HG02973 (cell line): ENCODE results near the gene CEP112.

Experiments
- ATAC-seq: cut with Tn5 transposase; IDR thresholded peaks from one replicate; pipeline ENCODE4 v1.9.1; 2021; ENCODE audit warnings: moderate library complexity; ENCODE audit not compliant: unreplicated experiment

Gene CEP112

DNA sequence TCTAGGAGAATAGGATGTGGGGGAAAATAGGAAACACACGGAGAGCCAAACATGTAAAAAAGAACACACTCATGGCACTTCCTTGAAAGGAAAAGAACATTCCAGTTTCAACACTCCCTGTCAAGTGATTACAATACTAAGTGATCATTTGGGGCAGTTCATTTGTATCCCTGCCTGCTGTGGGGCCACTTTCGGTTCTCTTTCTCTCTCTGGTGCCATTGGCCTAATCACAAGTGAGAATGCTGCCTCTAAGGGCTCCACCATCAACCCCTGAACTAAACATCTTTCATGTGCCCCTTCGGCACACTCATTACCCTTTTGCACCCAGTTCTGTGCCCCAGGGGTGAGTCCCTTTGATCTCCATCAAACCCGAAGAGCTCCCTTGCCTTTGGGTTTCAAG lies 197.3 kb downstream of the CEP112 start:
- ATAC-seq, result no peak

DNA sequence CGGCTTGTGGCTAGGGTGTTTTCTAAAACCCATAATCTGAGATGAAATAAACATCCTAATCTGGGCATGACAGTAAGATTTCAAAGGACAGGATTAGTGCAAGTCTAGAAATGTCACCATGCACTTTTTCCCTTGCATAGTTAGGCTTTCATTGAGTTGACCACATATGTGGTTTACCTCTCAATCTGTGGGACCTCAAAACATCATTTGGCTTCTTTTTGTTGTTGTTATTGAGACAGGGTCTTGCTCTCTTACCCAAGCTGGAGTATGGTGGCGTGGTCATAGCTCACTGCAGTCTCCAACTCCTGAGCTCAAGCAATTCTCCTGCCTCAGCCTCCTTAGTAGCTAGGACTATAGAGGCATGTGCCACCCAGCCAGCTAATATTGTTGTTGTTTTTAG lies 197.8 kb downstream of the CEP112 start:
- ATAC-seq, result no peak

DNA sequence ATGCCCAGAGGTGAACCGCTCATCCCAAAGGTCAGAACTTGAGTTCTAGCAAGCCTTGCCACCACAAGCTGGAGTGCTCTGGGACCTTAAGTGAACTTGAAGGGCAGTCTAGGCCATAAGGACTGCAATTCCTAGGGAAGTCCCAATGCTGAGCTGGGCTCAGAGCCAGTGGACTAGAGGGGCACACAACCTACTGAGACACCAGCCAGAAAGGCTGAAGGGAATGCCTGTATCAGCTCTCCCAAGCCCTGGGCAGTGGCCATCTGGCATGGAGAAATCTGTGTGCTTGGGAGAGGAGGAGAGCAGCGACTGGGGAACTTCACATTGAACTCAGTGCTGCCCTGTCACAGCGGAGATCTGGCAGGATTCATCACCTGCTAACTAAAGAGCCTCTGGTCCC lies 201.3 kb downstream of the CEP112 start:
- no peak for ATAC-seq

DNA sequence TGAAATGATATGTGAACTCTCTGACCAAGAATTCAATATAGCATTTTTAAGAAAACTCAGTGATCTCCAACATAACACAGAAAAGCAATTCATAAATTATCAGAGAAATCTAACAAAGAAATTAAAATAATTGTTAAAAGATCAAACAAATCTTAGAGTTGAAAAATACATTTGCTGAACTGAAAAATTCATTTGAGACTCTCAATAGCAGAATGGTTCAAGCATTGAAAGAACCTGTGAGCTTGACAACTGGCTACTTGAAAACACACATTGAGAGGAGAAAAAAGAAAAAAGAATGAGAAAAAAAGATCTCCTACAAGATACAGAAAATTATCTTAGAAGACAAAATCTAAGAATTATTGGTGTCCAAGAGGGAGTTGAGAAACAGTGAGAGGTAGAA lies 203.5 kb downstream of the CEP112 start:
- no peak for ATAC-seq

DNA sequence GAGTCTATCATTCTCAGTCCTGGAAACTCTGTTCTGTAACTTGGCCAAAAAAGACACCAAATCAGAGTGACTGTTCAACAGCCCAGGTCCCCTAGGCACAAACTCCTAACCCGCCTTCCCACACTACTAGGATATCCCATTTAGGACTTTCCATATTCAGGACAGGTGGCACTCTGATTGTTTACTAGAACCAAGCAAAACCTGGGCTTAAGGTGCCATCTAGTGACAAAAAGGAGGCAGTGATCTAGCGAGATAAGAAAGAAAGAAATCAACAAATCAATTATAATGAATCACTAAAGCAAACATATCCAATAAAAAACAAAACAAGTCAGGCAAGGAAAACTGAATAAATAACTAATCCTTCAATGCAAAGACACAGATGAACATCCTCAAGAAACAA lies 203.9 kb downstream of the CEP112 start:
- no peak for ATAC-seq

DNA sequence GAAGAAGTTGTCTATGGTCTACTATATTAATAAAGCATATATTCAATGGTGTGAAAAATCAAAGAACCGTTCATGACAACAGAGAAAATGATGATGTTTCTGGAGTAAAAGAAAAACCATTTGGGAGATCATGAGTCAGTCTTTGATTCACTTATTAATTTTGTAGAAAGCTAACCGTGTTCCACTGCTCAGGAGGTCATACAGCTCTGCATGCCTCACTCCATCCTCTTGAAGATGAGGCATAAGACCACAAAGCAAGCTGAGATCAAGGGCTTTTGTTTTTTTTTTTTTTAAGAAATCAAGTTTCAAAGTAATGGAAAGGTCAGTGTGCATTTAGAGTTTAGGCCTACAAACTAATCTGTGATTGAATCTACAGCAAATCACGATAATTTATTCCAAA lies 206.4 kb downstream of the CEP112 start:
- no peak for ATAC-seq

DNA sequence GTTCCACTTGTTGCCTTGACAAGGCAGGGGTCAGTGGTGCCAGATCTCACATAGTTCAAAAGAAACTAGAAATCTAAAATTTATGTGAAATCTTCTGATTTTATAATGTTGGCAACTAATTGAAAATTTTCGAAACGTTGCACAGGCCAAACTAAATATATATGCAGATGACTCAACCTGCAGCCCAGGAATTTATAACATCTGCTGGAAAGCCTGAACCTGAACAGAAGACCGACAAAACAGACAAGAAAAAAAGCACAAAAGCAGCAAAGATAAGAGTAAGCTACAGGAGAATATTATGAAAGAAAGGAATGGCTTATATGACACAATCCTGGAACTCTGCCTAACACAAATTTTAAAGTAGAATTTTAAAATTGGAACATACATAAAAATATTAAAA lies 207.6 kb downstream of the CEP112 start:
- ATAC-seq, result no peak

DNA sequence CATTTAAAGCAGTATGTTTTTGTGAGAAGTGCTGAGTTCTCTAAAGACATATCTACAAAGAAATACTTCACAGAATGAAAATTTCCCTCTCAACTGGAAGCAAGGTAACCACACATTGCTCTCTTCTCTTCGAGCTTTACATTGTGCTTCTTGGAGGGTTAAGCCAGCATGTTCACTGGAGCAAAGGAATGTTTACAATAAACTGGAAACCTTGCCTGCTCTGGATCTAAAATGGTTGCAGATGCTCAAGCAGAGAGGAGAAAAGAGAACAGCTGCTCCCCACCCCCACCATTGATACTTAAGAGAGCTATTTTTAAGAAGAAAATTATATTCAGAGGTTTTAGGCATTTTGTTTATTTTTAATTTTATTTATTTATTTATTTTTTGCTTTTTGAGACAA lies 213.1 kb downstream of the CEP112 start:
- ATAC-seq, result no peak

DNA sequence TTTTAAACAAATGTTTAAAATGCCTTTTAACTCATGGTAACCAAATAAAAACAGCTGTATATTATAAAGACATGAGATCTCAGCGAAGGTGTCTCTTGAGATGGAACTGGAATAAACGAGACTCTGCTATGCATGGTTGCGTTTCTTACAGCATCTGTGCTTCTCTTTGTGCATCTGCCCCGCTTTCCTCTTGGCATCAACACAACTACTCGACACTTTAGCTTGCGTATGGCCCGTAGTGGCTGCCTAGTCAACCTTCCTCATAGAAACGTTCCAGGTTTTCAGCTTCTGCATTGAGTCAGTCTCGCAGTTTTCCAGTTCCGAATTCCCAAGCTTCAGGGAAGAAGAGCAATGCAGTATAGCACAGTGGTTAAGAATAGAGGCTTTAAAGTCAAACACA lies 214.9 kb downstream of the CEP112 start:
- no peak for ATAC-seq

DNA sequence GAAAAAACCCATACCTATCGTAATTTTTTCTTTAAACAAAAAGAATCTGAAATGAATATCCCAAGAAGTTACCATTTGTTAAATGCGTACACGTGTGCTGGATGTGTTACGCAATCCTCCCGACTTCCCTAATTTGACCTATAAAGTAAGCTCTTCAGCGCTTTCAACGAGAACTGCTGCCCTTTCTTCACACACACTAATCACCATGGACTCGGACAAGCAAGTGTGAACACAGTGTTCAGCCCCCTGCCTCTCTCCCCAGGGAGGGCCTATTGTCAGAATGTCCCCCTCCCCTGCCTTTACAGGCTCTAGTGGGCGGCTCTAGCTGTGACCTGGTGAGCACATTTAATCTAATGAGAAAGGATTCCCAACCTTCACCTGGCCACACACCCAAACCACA lies 216.1 kb downstream of the CEP112 start:
- ATAC-seq, result no peak

DNA sequence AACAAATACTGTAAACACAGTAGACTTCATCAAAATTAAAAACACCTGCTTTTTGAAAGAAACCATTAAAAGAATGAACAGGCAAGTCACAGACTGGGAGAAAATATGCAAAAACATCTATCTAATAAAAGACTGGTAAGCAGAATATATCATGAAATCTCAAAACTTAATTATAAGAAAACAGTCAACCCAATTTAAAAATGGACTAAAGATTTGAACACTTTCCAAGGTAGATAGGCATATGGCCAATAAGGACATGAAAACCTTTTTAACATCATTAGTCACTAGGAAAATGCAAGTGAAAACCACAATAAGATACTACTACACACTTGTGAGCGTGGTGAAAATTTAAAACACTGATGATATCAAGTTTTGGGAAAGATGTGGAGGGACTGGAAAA lies 218.7 kb downstream of the CEP112 start:
- no peak for ATAC-seq

DNA sequence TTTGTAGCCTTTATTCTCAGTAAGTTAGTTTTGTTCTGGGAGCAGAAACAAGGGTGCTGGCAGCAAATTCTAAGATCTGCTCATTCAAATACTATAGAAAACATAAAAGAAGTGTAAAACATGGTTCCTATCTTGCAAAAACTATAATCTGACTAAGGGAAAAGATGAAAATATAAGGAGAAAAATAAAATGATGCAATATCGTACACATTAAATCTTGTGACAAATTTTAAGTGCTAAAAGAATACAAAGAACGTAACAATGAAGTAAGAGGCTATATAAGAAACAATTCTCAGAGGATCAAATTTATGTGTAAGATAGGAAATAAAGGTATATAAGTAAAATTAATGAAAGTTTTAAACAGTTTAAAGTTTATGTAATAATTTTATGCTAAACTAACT lies 224.6 kb downstream of the CEP112 start:
- no peak for ATAC-seq

DNA sequence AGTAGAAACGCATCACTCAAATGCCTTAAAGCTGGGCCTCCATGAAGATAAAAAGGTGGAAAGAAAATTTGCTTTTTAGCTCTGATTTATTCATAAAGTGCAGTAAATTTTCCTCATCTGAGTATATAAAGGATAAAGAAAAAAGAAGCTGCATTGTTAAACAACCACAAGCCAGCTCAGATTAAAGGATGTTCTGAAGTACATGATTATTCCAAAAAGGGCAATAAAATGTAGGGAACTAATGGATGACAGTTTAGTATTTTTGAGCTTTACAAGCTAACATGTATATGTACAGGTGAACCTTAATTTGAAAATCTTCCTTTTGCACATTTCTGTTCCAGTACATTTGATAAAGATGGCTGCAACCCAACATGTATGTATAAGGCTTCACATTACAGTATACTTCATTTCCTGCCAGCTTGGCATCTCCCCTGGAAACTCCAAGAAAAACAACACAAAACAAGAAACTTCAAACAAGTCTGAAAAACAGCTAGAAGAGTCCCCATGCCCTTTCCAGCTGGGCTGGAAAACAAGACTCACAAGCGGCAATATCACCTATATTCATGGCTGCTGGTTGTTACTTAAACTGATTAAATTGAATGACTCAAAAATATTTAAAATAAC lies 225.7 kb downstream of the CEP112 start:
- no peak for ATAC-seq

DNA sequence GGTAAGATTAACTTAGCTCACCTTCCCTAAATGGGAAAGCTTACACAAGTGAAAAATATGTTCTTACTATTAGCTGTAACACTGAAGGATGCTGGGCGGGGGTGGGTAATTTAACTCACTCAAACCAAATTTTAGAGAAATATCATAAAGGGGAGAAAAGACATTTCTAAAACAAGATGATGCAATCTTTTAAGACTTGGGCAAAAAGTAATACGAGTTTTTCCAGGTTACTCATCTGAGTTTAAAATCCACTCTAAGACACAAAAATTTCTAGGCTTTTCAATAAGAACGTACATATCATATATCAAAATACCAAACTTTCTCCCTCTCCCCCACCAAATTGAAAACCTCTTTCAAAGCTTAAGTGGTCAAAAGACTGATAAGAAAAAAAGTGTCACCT lies 228.8 kb downstream of the CEP112 start:
- ATAC-seq, result no peak

DNA sequence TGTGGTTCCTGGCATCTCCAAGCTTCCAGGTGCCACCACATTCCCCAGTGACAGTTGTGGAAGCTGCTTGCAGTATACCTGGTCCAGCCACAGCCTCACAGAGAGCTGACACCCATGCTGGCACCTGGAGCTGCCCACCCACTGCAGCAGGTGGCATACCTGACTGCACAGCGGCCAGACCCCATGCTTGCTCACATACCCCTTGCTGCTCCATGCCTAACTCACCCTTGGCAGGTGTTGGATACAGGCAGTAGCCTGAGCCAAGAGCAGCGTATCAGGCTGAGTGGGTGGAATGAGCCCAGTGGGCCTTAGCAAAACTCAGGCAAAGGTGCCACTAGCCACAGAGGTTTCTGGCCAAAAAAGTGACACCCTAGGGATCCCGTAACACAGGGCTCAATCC lies 232.3 kb downstream of the CEP112 start:
- ATAC-seq, result no peak

DNA sequence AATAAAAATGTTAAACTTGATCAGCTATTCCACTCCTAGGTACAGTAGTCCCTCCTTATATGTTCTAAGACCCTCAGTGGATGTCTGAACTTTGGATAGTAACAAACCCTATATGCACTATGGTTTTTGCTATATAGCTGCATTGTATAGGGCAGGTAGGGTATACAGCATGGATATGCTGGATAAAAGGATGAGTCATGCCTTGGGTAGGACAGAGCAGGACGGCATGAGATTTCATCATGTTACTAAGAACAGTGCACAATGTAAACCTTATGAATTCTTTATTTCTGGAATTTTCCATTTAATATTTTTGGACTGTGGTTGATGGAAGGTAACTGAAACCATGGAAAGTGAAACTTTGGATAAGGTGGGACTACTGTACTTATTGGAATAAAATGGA lies 235.1 kb downstream of the CEP112 start:
- no peak for ATAC-seq

DNA sequence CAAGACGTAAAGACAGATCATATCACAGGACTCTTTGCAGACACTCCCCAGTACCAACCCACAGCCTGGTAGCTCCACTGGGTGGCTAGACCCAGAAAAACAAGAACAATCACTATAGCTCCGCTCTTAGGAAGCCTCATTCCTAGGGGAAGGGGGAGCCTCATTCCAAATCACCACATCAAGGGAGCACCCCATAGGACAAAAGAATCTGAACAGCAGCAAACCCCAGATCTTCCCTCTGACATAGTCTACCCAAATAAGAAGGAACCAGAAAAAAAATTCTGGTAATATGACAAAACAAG lies 237.8 kb downstream of the CEP112 start:
- no peak for ATAC-seq

DNA sequence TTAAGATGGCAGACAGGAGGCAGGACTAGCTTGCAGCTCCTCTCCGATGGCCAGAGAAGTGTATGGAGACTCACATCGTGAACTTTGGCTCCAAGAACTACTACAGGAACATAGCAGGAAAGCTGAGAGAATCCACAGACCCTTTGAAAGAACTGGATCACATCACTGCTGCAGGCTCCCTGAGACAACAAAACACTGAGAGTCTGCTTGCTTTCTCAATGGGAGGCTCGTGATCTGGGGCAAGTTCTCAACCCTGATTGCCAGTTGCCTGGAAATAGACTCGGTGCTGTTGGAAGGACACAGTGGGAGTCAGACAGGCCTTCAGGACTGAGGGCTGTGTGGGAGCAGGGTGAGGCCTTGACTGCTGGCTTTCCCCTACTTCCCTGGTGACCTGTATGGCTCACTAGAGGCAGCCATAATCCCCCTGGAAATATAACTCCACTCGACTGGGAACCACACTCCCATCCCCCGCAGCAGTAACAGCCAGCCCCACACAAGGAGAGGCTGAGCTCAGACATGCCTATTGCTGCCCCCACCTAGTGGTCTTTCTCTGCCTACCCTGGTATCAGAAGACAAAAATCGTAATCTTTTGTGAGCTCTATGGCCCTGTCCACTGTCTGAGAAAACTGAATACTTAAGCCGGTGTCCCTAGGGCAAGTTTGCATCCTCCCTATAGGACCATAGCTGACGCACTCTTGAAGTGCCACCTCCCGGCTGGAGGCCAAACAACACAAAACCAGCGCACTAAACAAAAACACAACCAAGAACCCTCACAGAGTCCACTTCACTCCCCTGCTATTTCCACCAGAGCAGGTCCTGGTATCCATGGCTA lies 238.4 kb downstream of the CEP112 start:
- ATAC-seq, result no peak

DNA sequence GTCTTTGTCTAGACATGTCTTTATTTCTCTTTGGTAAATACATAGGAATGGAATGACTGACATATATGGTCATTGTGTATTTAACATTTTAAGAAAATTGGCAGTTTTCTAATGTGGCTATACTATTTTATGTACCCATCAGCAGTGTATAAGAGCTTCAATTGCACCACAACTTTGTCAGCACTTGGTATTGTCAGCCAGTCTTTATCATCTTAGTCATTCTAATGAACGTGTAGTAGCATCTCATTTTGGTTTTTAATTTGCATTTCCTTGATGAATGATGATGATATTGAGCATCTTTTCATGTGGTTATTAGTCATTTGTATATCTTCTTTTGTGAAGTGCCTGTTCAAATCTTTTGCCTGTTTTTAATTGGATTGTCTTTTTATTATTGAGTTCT lies 239.3 kb downstream of the CEP112 start:
- ATAC-seq, result no peak

DNA sequence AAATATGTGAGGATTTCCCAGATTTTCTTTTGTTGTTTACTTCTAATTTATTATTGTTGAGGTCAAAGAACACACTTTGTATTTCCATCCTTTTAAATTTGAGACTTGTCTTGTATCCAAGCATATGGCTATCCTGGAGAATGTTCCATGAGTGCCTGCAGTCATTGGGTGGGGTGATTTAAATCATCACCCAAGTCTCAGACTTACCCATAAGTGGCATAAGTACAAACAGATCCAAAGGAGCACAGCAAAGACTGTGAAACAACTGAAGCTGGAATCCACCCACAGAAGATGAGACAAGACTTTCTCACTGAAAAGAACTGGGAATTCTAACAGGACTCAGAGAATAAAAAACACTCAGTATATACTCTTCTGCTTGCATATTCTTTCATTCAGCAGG lies 239.9 kb downstream of the CEP112 start:
- no peak for ATAC-seq

DNA sequence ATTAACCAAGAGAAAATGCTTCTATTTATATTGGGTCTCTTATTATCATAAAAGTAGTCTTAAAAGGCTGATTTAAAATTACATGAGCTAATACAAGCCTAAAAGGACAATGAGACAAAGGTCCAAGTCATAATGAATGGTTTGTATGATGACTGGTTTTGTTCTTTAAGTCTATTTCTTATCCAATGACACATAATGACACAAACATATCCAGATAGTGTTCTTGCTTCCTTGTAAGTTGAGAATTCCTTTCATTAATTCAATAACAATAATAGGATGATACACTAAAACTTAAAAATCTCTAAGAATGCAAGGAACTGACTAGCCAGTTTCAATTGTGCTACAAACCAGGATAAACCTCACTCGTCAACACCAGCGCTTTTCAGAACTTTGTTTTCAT lies 244.1 kb downstream of the CEP112 start:
- ATAC-seq, result no peak

DNA sequence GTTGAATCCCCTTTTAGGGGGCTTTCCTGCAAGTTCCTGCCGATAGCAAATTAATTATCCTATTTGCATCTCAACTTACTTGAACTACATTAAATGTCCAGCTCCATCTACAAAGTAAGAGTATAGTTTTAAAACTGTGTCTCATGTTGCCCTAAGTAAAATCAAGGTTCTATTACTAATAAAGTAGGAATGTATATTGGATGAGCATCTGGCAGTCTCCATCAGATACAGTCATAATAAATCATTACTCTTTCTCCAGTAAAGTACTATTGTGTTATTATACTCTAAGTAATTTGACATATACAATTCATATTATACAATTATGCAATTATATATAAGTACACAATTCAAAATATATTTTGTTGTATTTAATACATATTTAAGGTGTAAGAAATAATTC lies 249.3 kb downstream of the CEP112 start:
- ATAC-seq, result no peak

DNA sequence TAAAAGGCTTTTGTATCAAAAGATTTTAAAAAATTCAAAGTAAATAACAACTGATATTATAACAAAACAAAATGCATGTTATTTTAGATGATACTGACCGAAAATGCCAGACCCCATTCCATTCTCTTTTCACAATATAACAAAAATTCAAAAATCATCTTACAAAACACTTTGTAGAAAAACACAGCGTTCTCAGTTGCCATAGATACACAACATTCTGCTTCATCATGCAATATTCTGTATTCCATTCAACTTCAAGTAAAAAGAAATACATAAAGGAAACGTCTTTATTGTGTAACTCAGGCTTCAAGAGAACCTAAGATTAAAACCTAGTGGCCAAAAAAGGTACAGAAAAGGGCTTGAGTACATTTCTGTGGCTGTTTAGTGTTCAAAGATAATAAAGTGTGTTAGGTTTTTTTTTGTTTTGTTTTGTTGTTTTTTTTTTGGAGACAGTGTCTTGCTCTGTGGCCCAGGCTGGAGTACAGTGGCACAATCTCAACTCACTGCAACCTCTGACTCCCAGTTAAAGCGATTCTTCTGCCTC lies 250.5 kb downstream of the CEP112 start:
- ATAC-seq, result no peak
